ENCODE results near the gene PACRG. TPM values are rescaled to one million over a fixed set of nuclear protein-coding genes. Genes with fewer than 3 reads are reported as not detected.

PACRG gene
- total and polyA plus RNA-seq, 2 of the 4 experiments (the other 2 are of a cell fraction), result not detected

GRCh38 chr6:162702446-162702845 lies 25.3 kb upstream of the PACRG start:
- no peak overlapping the region for H3K23ac ChIP-seq (ENCODE audit: low read depth, low read length)
- in situ Hi-C loops (cut with MboI; ENCODE audit: low sequenced_read_pairs), result no loop called here
- H2BK15ac ChIP-seq (ENCODE audit: low read depth, low read length), result no peak overlapping the region
- no peak overlapping the region for H4K91ac ChIP-seq (ENCODE audit: insufficient read depth, low read depth, low read length)
- no peak overlapping the region for H2BK120ac ChIP-seq (ENCODE audit: low read depth, low read length)
- CTCF ChIA-PET, result no interaction called here
- no peaks in the 10 kb centered on the region for H3K9me1 ChIP-seq (ENCODE audit: insufficient read depth, low read length)
- no peak overlapping the region for H4K8ac ChIP-seq (ENCODE audit: low read depth in 2 of 2, low read length in 2 of 2)
- no peak overlapping the region for H3K4ac ChIP-seq (ENCODE audit: low read depth, low read length)
- H3K14ac ChIP-seq (replicated peaks; ENCODE audit: low read depth, low read length), result no peak overlapping the region
- intact Hi-C loops (cut with micrococcal nuclease), result no loop called here
- no peak overlapping the region for H2AK9ac ChIP-seq (replicated peaks; ENCODE audit: low read depth, low read length, poor library complexity)
- no peaks in the 10 kb centered on the region for H3K79me1 ChIP-seq (ENCODE audit: low read depth in 1 of 2, low read length in 2 of 2)
- H3K27me3 ChIP-seq (ENCODE audit: control insufficient read depth, insufficient read depth, low read length), result no peaks in the 10 kb centered on the region
- no peak overlapping the region for H2BK20ac ChIP-seq (ENCODE audit: low read depth, low read length)
- ATAC-seq (ENCODE audit: low read depth) (no peak), DNase-seq (no peak)
- H3K56ac ChIP-seq (ENCODE audit: extremely low read depth, insufficient read depth, low read length), result no peak overlapping the region
- POLR2A ChIA-PET (ENCODE audit: unreplicated experiment), result no interaction called here
- H3K9me3 ChIP-seq (ENCODE audit: control insufficient read depth, insufficient read depth, low read length), result peaks cover 9% of the 10 kb centered on the region
- H3K4me2 ChIP-seq (ENCODE audit: low read depth, low read length), result no peak overlapping the region
- no peak overlapping the region for H4K5ac ChIP-seq (ENCODE audit: low read depth, low read length)
- no peak overlapping the region for H3K4me3 ChIP-seq (ENCODE audit: insufficient read depth, low read depth, low read length)
- BruUV-seq (replicated peaks), result no TSS peak
- no peaks in the 10 kb centered on the region for H3K4me1 ChIP-seq (ENCODE audit: control insufficient read depth, insufficient read depth, low read length)
- H3K36me3 ChIP-seq (ENCODE audit: control insufficient read depth, insufficient read depth, low read length), result no peaks in the 10 kb centered on the region
- no peak overlapping the region for H3K18ac ChIP-seq (ENCODE audit: low read depth, low read length)
- dilution Hi-C loops (cut with HindIII; ENCODE audit: low sequenced_read_pairs, unreplicated experiment), result no loop called here
- no CpG with 5 or more reads among the region's 2 CpGs for WGBS, 2 experiments (ENCODE audit: extremely low coverage in 2 of 2, insufficient read length in 1 of 2)
- no peak overlapping the region for H2AK5ac ChIP-seq (ENCODE audit: low read depth, low read length)
- H3K27ac ChIP-seq (ENCODE audit: insufficient read depth, low read length), result no peak overlapping the region
- no peak overlapping the region for H3K9ac ChIP-seq (ENCODE audit: low read depth, low read length)
- no peaks in the 10 kb centered on the region for H4K20me1 ChIP-seq (ENCODE audit: insufficient read depth, low read length)
- H2BK5ac ChIP-seq (ENCODE audit: low read depth, low read length, poor library complexity, severe bottlenecking), result no peak overlapping the region
- TF ChIP-seq NFE2L2 (IDR thresholded peaks at IDR 0.05; ENCODE audit: low read depth, low read length), result no peak
- TF ChIP-seq MAZ (IDR thresholded peaks at IDR 0.05; ENCODE audit: borderline replicate concordance, low read depth, low read length), result no peak
- TF ChIP-seq SMC3 (IDR thresholded peaks at IDR 0.05; ENCODE audit: low read depth, low read length), result no peak
- TF ChIP-seq RFX5 (IDR thresholded peaks at IDR 0.05; ENCODE audit: low read depth, low read length), result no peak
- TF ChIP-seq CEBPB (IDR thresholded peaks at IDR 0.05; ENCODE audit: low read depth, low read length), result no peak
- no peak for TF ChIP-seq CHD1 (IDR thresholded peaks at IDR 0.05; ENCODE audit: low read depth, low read length)
- TF ChIP-seq USF2 (IDR thresholded peaks at IDR 0.05; ENCODE audit: low read depth, low read length), result no peak
- no peak for TF ChIP-seq MXI1 (IDR thresholded peaks at IDR 0.05; ENCODE audit: borderline replicate concordance, low read depth, low read length)
- no peak for TF ChIP-seq RCOR1 (IDR thresholded peaks at IDR 0.05; ENCODE audit: insufficient replicate concordance, low read length)
- TF ChIP-seq ELK1 (IDR thresholded peaks at IDR 0.05; ENCODE audit: borderline replicate concordance, low read depth, low read length), result no peak
- no peak overlapping the region for H2AFZ ChIP-seq (replicated peaks; ENCODE audit: low read length, poor library complexity)
